NAMALWA (cell line): ENCODE results near the gene HARBI1.

Source experiments
- DNase-seq: peaks from one replicate; pipeline ENCODE4 v3.0.0-alpha.2; 2015; ENCODE audit warnings: low spot score

HARBI1 gene

GRCh38 chr11:46633291-46634217 is 16.5 kb upstream of the HARBI1 start:
- no peak for DNase-seq

- DNase-seq, result no peak
These were observed 15.5 kb upstream of the HARBI1 start for GRCh38 chr11:46632502-46632901.

DNA sequence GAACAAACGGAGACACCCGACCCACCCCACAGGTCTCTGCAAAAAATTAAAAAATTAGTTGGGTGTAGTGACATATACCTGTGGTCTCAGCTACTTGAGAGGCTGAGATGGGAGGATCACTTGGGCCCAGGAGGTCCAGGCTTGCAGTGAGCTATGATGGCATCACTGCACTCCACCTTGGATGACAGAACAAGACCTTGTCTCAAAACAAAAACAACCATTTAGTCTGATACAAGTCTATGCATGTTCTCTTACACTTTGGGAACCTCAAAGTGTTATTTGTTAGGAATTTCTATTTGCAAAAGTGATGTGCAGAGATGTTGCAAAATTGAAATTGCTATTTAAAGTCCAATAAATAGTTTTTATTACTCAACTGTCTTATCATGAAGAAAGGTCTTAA is 14.6 kb upstream of the HARBI1 start:
- DNase-seq, result no peak

DNA sequence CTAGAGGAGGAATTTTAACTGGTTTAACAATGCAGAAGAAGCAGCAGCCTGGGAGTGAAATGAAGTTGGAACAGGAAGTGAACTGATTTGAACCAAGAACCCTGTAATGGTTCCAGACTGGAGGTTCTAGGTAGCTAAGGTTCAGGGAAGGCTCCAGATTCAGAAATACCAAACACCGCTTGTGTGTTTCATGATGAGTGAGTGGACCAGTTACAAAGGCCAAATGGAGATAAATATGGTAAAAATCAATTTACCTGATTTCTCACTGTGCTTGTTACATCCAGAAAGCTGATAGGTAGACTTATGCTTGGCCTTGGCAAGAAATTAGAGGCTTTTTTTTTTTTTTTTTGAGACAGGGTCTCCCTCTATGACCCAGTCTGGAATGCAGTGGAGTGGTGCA is 13.2 kb upstream of the HARBI1 start:
- no peak for DNase-seq

DNA sequence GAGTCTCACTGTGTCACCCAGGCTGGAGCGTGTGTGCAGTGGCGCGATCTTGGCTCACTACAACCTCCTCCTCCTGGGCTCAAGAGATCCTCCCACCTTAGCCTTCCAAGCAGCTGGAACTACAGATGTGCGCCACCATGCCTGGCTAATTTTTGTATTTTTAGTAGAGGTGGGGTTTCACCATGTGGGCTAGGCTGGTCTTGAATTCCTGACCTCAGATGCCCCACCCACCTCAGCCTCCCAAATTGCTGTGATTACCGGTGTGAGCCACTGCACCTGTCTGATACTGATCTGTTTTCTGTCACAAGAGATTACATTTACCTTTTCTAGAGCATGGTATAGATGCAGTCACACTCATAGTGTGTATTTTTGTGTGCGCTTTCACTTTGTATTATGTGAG is 11.9 kb upstream of the HARBI1 start:
- no peak for DNase-seq

DNA sequence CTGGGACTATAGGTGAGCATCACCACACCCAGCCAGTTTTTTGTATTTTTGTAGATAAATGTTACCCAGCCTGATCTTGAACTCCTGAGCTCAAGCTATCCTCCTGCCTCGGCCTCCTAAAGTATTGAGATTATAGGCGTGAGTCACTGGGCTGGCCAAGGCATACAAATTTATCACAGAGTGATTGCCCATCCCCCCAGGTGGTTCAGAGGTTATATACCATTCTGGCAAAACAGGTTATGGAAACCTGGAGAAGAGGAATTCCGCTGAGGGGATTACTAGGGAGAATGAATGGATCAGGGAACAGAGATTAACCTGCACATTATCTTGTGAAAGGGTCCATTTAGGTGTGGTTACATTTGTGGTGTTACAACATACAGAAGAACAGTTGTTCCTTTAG is 8.4 kb upstream of the HARBI1 start:
- no peak for DNase-seq

DNA sequence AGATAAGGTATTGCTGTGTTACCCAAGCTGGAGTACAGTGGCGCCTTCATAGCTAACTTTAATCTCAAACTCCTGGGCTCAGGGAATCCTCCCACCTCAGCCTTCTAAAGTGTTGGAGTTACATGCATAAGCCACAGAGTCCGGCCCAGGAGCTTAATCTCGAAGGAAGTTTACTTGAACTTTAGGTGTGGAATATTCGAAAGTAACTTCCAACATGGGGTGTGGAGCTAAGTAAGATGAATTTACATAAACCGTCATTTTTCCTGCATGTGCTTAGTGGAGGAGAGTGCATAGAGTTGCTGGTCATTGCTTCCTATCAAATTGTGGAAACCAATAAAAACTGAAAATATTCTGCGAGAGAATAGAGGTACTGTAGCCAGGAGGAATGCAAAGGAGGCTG is 1.8 kb upstream of the HARBI1 start:
- DNase-seq, result no peak

GRCh38 chr11:46617972-46618314 is 916 bp upstream of the HARBI1 start:
- DNase-seq, result no peak

- DNase-seq, result peak; percentile 38
These were observed 385 bp downstream of the HARBI1 start for GRCh38 chr11:46616551-46617133.

DNA sequence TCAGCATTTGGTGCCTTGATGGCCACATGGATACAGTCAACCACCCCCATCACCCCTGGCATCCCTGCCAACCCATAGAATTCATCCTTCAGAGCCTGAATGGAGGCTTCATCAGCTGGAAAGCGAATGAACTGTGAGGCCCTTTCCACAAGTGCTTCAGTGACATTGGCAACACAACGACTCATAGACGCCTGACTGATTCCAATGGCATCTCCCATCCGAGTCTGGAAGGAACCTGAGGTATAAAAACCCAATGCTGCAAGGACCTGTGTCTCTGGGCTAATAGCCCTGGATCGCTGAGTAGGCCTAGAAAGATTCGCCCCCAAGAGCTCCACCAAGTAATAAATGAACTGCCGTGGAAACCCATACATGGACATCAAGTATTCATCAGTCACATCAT is 1.3 kb downstream of the HARBI1 start:
- DNase-seq, result no peak

DNA sequence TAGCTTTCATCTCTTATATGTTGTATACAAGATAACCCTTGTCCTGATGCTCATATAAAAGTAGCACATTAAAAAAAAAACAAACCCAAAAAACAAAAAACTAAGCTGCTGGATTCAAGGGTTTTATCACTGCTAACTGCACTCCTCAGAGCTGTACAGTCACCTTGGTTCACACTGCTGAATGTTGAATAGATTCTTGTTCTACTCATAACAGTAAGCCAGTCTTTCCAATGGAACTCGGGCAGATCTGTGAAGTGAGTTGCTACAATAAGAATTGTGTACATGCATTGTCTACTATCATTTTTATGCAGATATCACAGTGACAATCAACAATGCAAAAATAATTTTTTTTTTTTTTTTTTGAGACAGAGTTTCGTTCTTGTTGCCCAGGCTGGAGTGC is 4.7 kb downstream of the HARBI1 start:
- no peak for DNase-seq

DNA sequence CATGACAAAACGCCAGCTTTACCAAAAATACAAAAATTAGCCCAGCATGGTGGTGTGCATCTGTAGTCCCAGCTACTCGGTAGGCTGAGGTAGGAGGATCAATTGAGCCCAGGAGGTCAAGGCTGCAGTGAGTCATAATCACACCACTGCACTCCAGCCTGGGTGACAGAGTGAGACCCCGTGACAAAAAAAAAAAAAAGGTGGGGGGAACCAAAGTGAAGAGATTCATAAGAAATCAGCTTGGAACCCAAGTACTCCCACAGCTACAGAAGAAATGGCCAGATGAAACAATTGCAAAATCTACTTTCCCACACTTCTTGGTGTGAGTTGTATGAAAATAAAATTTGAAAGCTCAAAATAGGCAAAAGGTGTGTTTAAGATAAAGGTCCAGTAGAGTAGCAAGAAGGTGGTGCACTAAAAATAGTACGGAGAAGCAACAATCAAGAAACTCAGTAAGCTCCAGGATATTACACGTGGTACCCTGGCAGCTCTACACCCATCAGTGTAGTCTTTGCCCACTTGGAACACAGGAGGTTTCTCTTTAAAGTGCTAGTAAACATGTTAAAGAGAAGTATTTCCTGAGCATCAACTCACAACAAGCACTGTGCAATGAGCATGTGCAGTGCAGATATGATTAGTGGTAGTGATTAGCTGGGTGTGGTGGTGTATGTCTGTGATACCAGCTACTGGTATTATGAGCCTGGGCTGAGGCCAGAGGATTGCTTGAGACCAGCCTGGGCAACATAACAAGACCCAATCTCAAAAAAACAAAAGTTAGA is 5.3 kb downstream of the HARBI1 start:
- no peak for DNase-seq

- DNase-seq, result no peak
These were observed 7.6 kb downstream of the HARBI1 start for GRCh38 chr11:46609386-46609785.

- DNase-seq, result no peak
These were observed 9.5 kb downstream of the HARBI1 start for GRCh38 chr11:46607516-46607915.

DNA sequence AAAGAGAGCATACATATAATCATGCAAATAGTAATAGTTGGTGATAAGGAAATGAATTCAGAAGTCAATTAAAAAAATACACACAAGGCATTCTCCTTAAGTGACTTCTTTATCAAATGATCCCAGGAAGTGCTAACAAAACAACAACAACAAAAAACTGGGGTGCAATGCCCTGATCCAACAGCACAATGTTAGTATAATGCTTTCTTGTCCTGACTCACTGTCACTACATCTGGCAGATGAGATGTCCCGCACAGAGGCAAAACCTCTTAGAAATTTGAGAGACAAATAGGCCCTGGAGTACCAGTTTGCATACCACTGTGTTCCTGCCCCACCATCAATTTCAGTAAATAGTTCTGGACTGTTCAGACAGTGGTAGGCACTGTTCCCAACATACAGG is 12.2 kb downstream of the HARBI1 start:
- DNase-seq, result no peak

DNA sequence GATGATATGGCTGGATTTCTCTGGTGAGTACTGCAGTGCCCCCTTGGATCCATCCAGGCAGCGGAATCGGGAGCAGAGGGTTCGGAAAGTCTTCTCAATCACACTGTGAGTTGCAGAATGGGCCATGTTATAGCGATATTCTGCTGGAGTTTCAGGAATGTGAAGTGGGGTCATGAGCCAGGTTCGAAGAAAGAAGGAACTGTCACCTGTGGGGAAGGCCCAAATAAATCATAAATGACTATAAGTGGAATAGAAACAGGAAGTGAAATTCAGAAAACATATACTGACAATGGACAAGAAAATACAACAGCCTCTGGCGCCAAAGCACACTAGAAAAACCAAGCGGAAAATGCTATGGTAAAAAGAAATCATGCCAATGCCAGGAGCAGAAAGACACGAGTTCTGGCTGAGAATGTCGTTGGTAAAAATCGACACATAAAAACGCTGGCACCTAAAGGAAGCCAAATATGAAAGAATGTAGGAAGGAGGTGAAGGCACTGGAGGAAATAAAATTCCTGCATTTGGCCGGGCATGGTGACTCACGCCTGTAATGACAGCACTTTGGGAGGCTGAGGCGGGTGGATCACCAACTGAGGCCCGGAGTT is 13.2 kb downstream of the HARBI1 start:
- DNase-seq, result no peak

GRCh38 chr11:46601129-46601528 is 15.9 kb downstream of the HARBI1 start:
- no peak for DNase-seq

- DNase-seq, result no peak
These were observed 16.6 kb downstream of the HARBI1 start for GRCh38 chr11:46600194-46600960.

DNA sequence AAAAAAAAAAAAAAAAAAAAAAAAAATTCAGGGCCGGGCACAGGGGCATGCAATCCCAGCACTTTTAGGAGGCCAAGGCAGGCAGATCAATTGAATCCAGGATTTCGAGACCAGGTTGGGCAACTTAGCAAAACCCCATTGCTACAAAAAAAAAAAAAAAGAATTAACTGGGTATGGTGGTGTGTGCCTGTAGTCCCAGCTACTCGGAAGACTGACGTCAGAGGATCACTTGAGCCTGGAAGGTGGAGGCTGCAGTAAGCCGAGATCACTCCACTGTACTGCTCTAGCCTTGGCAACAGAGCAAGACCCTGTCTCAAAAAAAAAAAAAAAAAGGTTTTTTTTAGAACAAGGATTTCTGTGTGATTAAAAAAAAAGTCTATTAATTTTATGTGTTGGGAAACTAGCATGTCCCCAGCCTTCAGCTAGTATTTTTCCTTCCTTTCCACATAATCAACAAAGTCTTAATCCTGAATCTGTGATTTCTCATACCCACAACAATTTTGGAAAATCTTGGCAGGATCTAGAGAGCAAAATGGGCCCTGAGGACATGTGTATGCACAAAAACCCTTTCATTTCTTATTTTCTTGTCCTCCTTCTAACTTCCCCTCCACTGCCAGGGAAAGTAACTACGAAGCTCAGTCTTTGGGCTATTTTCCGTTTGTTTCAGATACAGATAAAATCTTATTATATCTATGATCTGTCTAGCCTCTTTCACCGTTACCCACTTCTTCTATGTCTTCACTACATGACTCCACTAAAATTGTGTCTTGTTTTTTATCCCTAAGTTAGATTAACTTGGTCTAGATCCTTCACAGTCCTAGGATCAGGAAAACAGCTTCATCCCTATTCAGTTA is 17.5 kb downstream of the HARBI1 start:
- DNase-seq, result no peak

GRCh38 chr11:46597609-46598219 is 19.3 kb downstream of the HARBI1 start:
- DNase-seq, result no peak
